ENCODE measurements around the gene GLT8D2. TPM values are rescaled to one million over a fixed set of nuclear protein-coding genes. Genes with fewer than 3 reads are reported as not detected.

The GLT8D2 gene
- total and polyA plus RNA-seq, 2 donors (not counting 3 experiments of a cell fraction or from before 2014, with no cell fraction given) = 1.7 to 2.6 TPM

DNA sequence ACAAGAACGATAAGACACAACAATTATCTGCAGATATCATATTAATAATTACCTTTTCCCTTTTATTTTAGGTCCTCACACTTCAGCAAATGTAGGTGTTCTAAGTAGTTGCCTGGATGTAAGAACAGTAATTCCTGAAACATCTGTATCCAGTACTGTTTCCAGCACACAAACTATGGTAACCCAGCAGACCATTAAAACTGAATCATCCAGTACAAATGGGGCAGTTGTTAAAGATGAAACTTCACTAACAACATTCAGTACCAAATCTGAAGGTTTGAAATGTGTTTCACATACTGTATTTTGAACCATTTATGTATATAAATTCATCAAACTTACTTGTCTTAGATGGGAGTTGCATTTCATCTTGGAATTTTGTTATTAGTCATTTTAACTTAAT lies 45.3 kb upstream of the GLT8D2 start:
- no peaks in the 10 kb centered on the region for H3K9me3 ChIP-seq (replicated peaks; ENCODE audit: control insufficient read depth, insufficient read depth, low read length)
- no peak for DNase-seq (ENCODE audit: low read depth, low spot score)
- H3K4me1 ChIP-seq (ENCODE audit: control insufficient read depth, extremely low read depth, insufficient read depth, low read length) = no peaks in the 10 kb centered on the region
- no peak overlapping the region for H3K4me2 ChIP-seq (ENCODE audit: insufficient read depth, low read length)
- intact Hi-C loops (cut with micrococcal nuclease) = no loop called here
- no peaks in the 10 kb centered on the region for H3K9me1 ChIP-seq (replicated peaks; ENCODE audit: control insufficient read depth, extremely low read depth, insufficient read depth, low read length)
- no peaks in the 10 kb centered on the region for H3K27me3 ChIP-seq (ENCODE audit: control insufficient read depth in 2 of 2, insufficient read depth in 2 of 2, low read length in 2 of 2)
- H2AFZ ChIP-seq (ENCODE audit: low read depth, low read length) = no peak overlapping the region
- ChIA-PET CTCF (interaction anchor here (7.5 kb wide), 1 partner anchor 14 kb away, joined by 51 read pairs; no protein-coding TSS in a partner anchor), POLR2A (no interaction called here)
- H3K9ac ChIP-seq (replicated peaks; ENCODE audit: extremely low read depth, insufficient read depth, low read length) = no peak overlapping the region
- no peak for FAIRE-seq
- H4K20me1 ChIP-seq (replicated peaks; ENCODE audit: control insufficient read depth, extremely low read depth, insufficient read depth, low read length) = no peaks in the 10 kb centered on the region
- peaks cover 5% of the 10 kb centered on the region in 2 experiments for H3K36me3 ChIP-seq (ENCODE audit: control insufficient read depth in 2 of 2, extremely low read depth in 1 of 2, insufficient read depth in 2 of 2, low read length in 2 of 2)
- dilution Hi-C loops (cut with MboI; ENCODE audit: extremely low pct_ligation_motif_present, low sequenced_read_pairs) = no loop called here
- H3K4me3 ChIP-seq (replicated peaks in 1 of 3; ENCODE audit: insufficient read depth in 1 of 3, low read depth in 1 of 3, low read length in 3 of 3) = no peak overlapping the region
- no TSS peak for BruUV-seq (replicated peaks)
- no peak for TF ChIP-seq MYC (IDR thresholded peaks at IDR 0.05; ENCODE audit: low read depth, low read length)
- no peaks in the 10 kb centered on the region for H3K79me2 ChIP-seq (ENCODE audit: control insufficient read depth, insufficient read depth, low read length)
- no peak overlapping the region for H3K27ac ChIP-seq (ENCODE audit: insufficient read depth, low read depth, low read length)

DNA sequence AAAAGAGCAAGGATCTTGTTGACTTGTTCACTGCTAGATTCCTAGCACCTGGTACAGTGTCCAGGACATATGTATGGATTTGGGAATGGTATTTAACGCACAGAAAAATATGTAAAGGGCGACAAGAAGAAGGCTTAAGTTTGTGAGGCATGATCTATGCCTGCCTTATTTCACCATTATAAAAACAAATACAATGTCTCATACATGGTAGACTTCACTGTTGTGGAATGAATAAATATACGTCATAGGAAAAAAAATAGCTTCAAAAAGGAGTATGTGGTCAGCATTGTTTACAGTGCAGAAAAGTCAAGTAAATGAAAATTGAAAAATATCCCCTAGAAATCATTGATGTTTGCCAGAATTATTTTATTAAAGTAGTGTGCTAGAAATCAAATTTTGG lies 44.3 kb upstream of the GLT8D2 start:
- H3K9ac ChIP-seq (replicated peaks; ENCODE audit: extremely low read depth, insufficient read depth, low read length) = no peak overlapping the region
- dilution Hi-C loops (cut with MboI; ENCODE audit: extremely low pct_ligation_motif_present, low sequenced_read_pairs) (no loop called here), intact Hi-C loops (cut with micrococcal nuclease) (no loop called here)
- peaks cover 5% of the 10 kb centered on the region in 2 experiments for H3K36me3 ChIP-seq (ENCODE audit: control insufficient read depth in 2 of 2, extremely low read depth in 1 of 2, insufficient read depth in 2 of 2, low read length in 2 of 2)
- no peaks in the 10 kb centered on the region for H4K20me1 ChIP-seq (replicated peaks; ENCODE audit: control insufficient read depth, extremely low read depth, insufficient read depth, low read length)
- ChIA-PET CTCF (no interaction called here), POLR2A (no interaction called here)
- H3K9me1 ChIP-seq (replicated peaks; ENCODE audit: control insufficient read depth, extremely low read depth, insufficient read depth, low read length) = no peaks in the 10 kb centered on the region
- DNase-seq (ENCODE audit: low read depth, low spot score) (no peak), FAIRE-seq (no peak)
- H2AFZ ChIP-seq (ENCODE audit: low read depth, low read length) = no peak overlapping the region
- H3K4me3 ChIP-seq (replicated peaks in 1 of 3; ENCODE audit: insufficient read depth in 1 of 3, low read depth in 1 of 3, low read length in 3 of 3) = no peak overlapping the region
- TF ChIP-seq, protein P1, sequence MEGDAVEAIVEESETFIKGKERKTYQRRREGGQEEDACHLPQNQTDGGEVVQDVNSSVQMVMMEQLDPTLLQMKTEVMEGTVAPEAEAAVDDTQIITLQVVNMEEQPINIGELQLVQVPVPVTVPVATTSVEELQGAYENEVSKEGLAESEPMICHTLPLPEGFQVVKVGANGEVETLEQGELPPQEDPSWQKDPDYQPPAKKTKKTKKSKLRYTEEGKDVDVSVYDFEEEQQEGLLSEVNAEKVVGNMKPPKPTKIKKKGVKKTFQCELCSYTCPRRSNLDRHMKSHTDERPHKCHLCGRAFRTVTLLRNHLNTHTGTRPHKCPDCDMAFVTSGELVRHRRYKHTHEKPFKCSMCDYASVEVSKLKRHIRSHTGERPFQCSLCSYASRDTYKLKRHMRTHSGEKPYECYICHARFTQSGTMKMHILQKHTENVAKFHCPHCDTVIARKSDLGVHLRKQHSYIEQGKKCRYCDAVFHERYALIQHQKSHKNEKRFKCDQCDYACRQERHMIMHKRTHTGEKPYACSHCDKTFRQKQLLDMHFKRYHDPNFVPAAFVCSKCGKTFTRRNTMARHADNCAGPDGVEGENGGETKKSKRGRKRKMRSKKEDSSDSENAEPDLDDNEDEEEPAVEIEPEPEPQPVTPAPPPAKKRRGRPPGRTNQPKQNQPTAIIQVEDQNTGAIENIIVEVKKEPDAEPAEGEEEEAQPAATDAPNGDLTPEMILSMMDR (IDR thresholded peaks at IDR 0.05; ENCODE audit: extremely low read depth in 1 of 2, insufficient read depth in 1 of 2, low read depth in 1 of 2, low read length in 2 of 2) = no peak
- TF ChIP-seq JUN (IDR thresholded peaks at IDR 0.05; ENCODE audit: borderline replicate concordance, insufficient read depth, insufficient read length, low read depth) (no peak), MYC (IDR thresholded peaks at IDR 0.05; ENCODE audit: low read depth, low read length) (no peak), POLR2A (IDR thresholded peaks at IDR 0.05; ENCODE audit: low read depth, low read length) (no peak), POLR2AphosphoS5 (IDR thresholded peaks at IDR 0.05; ENCODE audit: insufficient read depth, low read depth, low read length) (no peak)
- TF ChIP-seq, protein P2, sequence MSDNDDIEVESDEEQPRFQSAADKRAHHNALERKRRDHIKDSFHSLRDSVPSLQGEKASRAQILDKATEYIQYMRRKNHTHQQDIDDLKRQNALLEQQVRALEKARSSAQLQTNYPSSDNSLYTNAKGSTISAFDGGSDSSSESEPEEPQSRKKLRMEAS (IDR thresholded peaks at IDR 0.05; ENCODE audit: insufficient read depth, insufficient read length) = no peak
- no peaks in the 10 kb centered on the region for H3K4me1 ChIP-seq (ENCODE audit: control insufficient read depth, extremely low read depth, insufficient read depth, low read length)
- no peak overlapping the region for H3K27ac ChIP-seq (ENCODE audit: insufficient read depth, low read depth, low read length)
- BruUV-seq (replicated peaks) = no TSS peak
- H3K4me2 ChIP-seq (ENCODE audit: insufficient read depth, low read length) = no peak overlapping the region
- H3K27me3 ChIP-seq (ENCODE audit: control insufficient read depth in 2 of 2, insufficient read depth in 2 of 2, low read length in 2 of 2) = no peaks in the 10 kb centered on the region
- no peaks in the 10 kb centered on the region for H3K9me3 ChIP-seq (replicated peaks; ENCODE audit: control insufficient read depth, insufficient read depth, low read length)
- H3K79me2 ChIP-seq (ENCODE audit: control insufficient read depth, insufficient read depth, low read length) = no peaks in the 10 kb centered on the region

Data from endothelial cell of umbilical vein (primary cell).